NB4 (cell line): Measurements from ENCODE around the gene MYOM1.

Experiments
- CTCF ChIP-seq: IDR thresholded peaks from one replicate; pipeline ENCODE4 v1.5.1; 2012; ENCODE audit warnings: low read depth, low read length
- MAX ChIP-seq: IDR thresholded peaks from 2 replicates; pipeline ENCODE4 v1.6.1; 2011; ENCODE audit warnings: low read depth, low read length
- MYC ChIP-seq: IDR thresholded peaks from 2 replicates; pipeline ENCODE4 v1.6.1; 2011; ENCODE audit warnings: low read depth, low read length
- POLR2A ChIP-seq: IDR thresholded peaks from 2 replicates; pipeline ENCODE4 v1.6.1; 2011; ENCODE audit warnings: mild to moderate bottlenecking; ENCODE audit not compliant: insufficient read length; ENCODE audit errors: extremely low read depth

- TF ChIP-seq CTCF, result no peak
- TF ChIP-seq POLR2A, result no peak
- TF ChIP-seq MAX, result no peak
- TF ChIP-seq MYC, result no peak
These were observed 183.7 kb downstream of the MYOM1 start for GRCh38 chr18:3036108-3036507.
